HG03196 (cell line): ENCODE data around the gene SMARCE1.
"Not testable (repeated sequence)": the region's sequence is repeated elsewhere in the genome, so short reads cannot be mapped to it uniquely, and the experiment has no call there.

ENCODE experiments used
- ATAC-seq: cut with Tn5 transposase; IDR thresholded peaks from one replicate; pipeline ENCODE4 v1.9.1; 2021; ENCODE audit not compliant: unreplicated experiment

SMARCE1 gene

GRCh38 chr17:40590742-40591141 is 56.9 kb downstream of the SMARCE1 start:
- no peak for ATAC-seq

- ATAC-seq, result no peak
Observed at GRCh38 chr17:40588552-40588951, 59.1 kb downstream of the SMARCE1 start.

- ATAC-seq, result not testable (repeated sequence)
Observed at GRCh38 chr17:40586264-40586663, 61.4 kb downstream of the SMARCE1 start.

- ATAC-seq, result not testable (repeated sequence)
Observed at GRCh38 chr17:40584950-40585349, 62.7 kb downstream of the SMARCE1 start.

GRCh38 chr17:40582328-40582901 is 65.2 kb downstream of the SMARCE1 start:
- peak; percentile 84 for ATAC-seq

- ATAC-seq, result no peak
Observed at GRCh38 chr17:40580140-40580539, 67.5 kb downstream of the SMARCE1 start.

- no peak for ATAC-seq
Observed at GRCh38 chr17:40579471-40579870, 68.1 kb downstream of the SMARCE1 start.

- peak; percentile 41 for ATAC-seq
Observed at GRCh38 chr17:40577611-40578065, 70.0 kb downstream of the SMARCE1 start.

- no peak for ATAC-seq
Observed at GRCh38 chr17:40576113-40576740, 71.4 kb downstream of the SMARCE1 start.
